Ovary (tissue), 9 donors: ENCODE data around the gene RPS6KA5. TPM values are rescaled to one million over a fixed set of nuclear protein-coding genes. Genes with fewer than 3 reads are reported as not detected.

Experiments
- DNase-seq, 5 donors: peaks; one replicate each; pipeline ENCODE4 v3.0.0-alpha.2; 2019 to 2020
- H3K27ac ChIP-seq, 2 donors: fragments of 200-600 bp; one replicate each; pipeline versions ENCODE4 v1.5.1 to v1.8.0; 2019 to 2022
- H3K27me3 ChIP-seq: fragments of 200-600 bp; one replicate; pipeline ENCODE4 v1.8.0; 2022
- H3K36me3 ChIP-seq: fragments of 200-600 bp; sonication (generic); one replicate; pipeline ENCODE4 v1.5.1; 2019
- H3K4me1 ChIP-seq: one replicate; pipeline ENCODE4 v1.8.1; 2013; ENCODE audit warnings: mild to moderate bottlenecking, moderate library complexity; ENCODE audit not compliant: insufficient read depth
- H3K4me3 ChIP-seq: fragments of 200-600 bp; sonication (generic); one replicate; pipeline ENCODE4 v1.5.1; 2017
- H3K9me3 ChIP-seq, 2 donors: fragments of 200-600 bp in 1 of 2; sonication (generic) in 1 of 2; one replicate each; pipeline versions ENCODE4 v1.5.1 to v1.8.1; 2013 to 2019; ENCODE audit warnings: mild to moderate bottlenecking in 1 of 2, moderate library complexity in 1 of 2
- CTCF ChIP-seq, 3 donors: fragments of 450-650 bp in 2 of 3; fragments of 200-600 bp in 1 of 3; IDR thresholded peaks; one replicate each; pipeline versions ENCODE4 v1.5.1 to v1.8.0; 2016 to 2022; ENCODE audit warnings: antibody characterized with exemption in 3 of 3, mild to moderate bottlenecking in 1 of 3
- EP300 ChIP-seq: sonication (generic); formaldehyde crosslinking; IDR thresholded peaks from one replicate; pipeline ENCODE4 v1.6.1; 2017; ENCODE audit warnings: antibody characterized with exemption
- POLR2A ChIP-seq: fragments of 450-650 bp; IDR thresholded peaks from one replicate; pipeline ENCODE4 v1.6.1; 2017; ENCODE audit warnings: antibody characterized with exemption, mild to moderate bottlenecking, moderate library complexity
- WGBS, 3 donors: extraction: QIAGEN DNeasy Blood & Tissue Kit in 1 of 3; methylation state at CpG; one replicate each; pipeline versions ENCODE4 v1.1.5 to v1.1.7; 2013 to 2017; 5-methylcytosine and 5-hydroxymethylcytosine counted together
- intact Hi-C, 4 donors: fragments of 100-400 bp; cut with DNase I; formaldehyde crosslinking; loops; one replicate each; pipeline versions ENCODE4 v1.11.0 to v1.15.1; 2022 to 2023
- polyA plus RNA-seq, 2 donors: library from polyadenylated mRNA; stranded (reverse); fragments of 200-250 nt in 1 of 2; fragments of 350-450 nt in 1 of 2; fragmentation: Illumina TruSeq in 1 of 2; extraction: RNeasy Lipid Tissue Mini Kit (QIAGEN cat#74804) in 1 of 2; gene quantifications; one replicate each; pipeline ENCODE4 v1.2.3, GENCODE V29; 2013 to 2014
- total RNA-seq, 7 donors: library from RNA; depleted of rRNA in 2 of 7; stranded (reverse); fragments of >200 nt in 2 of 7; fragmentation: NEBNext Ultra II Directional in 3 of 7; extraction: Animal tissue kit (Norgen Biotek cat#: 25700) in 3 of 7; gene quantifications; one replicate each; pipeline versions ENCODE4 v1.1.0 to v1.2.4, GENCODE V29; 2016 to 2023
- donor health status: DM: no; HTN: no; CAD: no; lungs with moderate emphysema.
- donor health status: DM: no; HTN: no; CAD: no.
- donor health status: Bipolar disorder and iron deficiency.
- donor health status: DM: yes; HTN: yes; CAD: no.
- donor health status: DM: no; HTN: no; CAD: no.
- donor health status: DM: yes; HTN: yes; CAD: no.

RPS6KA5 gene
- total and polyA plus RNA-seq, 9 donors = 3.8 to 19.0 (median 8.4) TPM

- DNase-seq = no peak
- no peak overlapping the region for H3K27ac ChIP-seq
- H3K36me3 ChIP-seq = no peaks in the 10 kb centered on the region
- peaks cover 9% of the 10 kb centered on the region for H3K4me1 ChIP-seq
- no peaks in the 10 kb centered on the region for H3K9me3 ChIP-seq
- TF ChIP-seq EP300 (no peak), POLR2A (no peak), CTCF (IDR thresholded peaks at IDR 0.05) (no peak)
- intact Hi-C loops = no loop called here
- WGBS, 3 donors = 90 to 99% (median 97%) methylated on average over 3 of the region's 3 CpGs
- H3K27me3 ChIP-seq = no peaks in the 10 kb centered on the region
- H3K4me3 ChIP-seq = no peak overlapping the region
Observed at GRCh38 chr14:91009501-91010152, 50.8 kb downstream of the RPS6KA5 start.

GRCh38 chr14:91008759-91009409, 51.6 kb downstream of the RPS6KA5 start:
- TF ChIP-seq POLR2A = no peak
- no peak for TF ChIP-seq EP300
- TF ChIP-seq CTCF (IDR thresholded peaks at IDR 0.05) = no peak
- Histone ChIP-seq H3K36me3 (no peaks in the 10 kb centered on the region), H3K27ac (no peak overlapping the region), H3K4me3 (no peak overlapping the region), H3K27me3 (no peaks in the 10 kb centered on the region), H3K4me1 (peaks cover 9% of the 10 kb centered on the region), H3K9me3 (no peaks in the 10 kb centered on the region)
- 97 to 99% (median 98%) methylated on average over 2 of the region's 2 CpGs for WGBS, 3 donors
- DNase-seq = no peak
- intact Hi-C loops = no loop called here

GRCh38 chr14:91005716-91006115, 54.7 kb downstream of the RPS6KA5 start:
- H3K4me3 ChIP-seq = no peak overlapping the region
- TF ChIP-seq POLR2A = no peak
- TF ChIP-seq CTCF (IDR thresholded peaks at IDR 0.05) = no peak
- no peak for TF ChIP-seq EP300
- no peaks in the 10 kb centered on the region for H3K9me3 ChIP-seq
- H3K27me3 ChIP-seq = no peaks in the 10 kb centered on the region
- intact Hi-C loops = no loop called here
- no peaks in the 10 kb centered on the region for H3K4me1 ChIP-seq
- H3K36me3 ChIP-seq = no peaks in the 10 kb centered on the region
- no peak overlapping the region for H3K27ac ChIP-seq
- no peak for DNase-seq

GRCh38 chr14:91004987-91005386, 55.5 kb downstream of the RPS6KA5 start:
- intact Hi-C loops = no loop called here
- no peak for DNase-seq
- H3K4me3 ChIP-seq = no peak overlapping the region
- no peaks in the 10 kb centered on the region for H3K27me3 ChIP-seq
- no peaks in the 10 kb centered on the region for H3K36me3 ChIP-seq
- no peak overlapping the region for H3K27ac ChIP-seq
- TF ChIP-seq POLR2A (no peak), EP300 (no peak), CTCF (IDR thresholded peaks at IDR 0.05) (no peak)
- H3K9me3 ChIP-seq = no peaks in the 10 kb centered on the region
- H3K4me1 ChIP-seq = no peaks in the 10 kb centered on the region
